Mucosa of gallbladder (tissue), 1 donor: ENCODE results near the gene FAM163A. TPM values are rescaled to one million over a fixed set of nuclear protein-coding genes. Genes with fewer than 3 reads are reported as not detected.
A peak's percentile ranks its signal among the peaks of the same experiment; 100 is the strongest.
"Not testable (repeated sequence)": the region's sequence is repeated elsewhere in the genome, so short reads cannot be mapped to it uniquely, and the experiment has no call there.

ENCODE experiments used
- DNase-seq: peaks from one replicate; pipeline ENCODE4 v3.0.0-alpha.2; 2020; ENCODE audit warnings: low spot score
- total RNA-seq: library from RNA; stranded (reverse); gene quantifications from one replicate; pipeline ENCODE4 v1.2.1, GENCODE V29; 2021
- donor health status: DM: no; HTN: no; CAD: no.

FAM163A gene
- total RNA-seq, 1 donor from 2014 or later, result 5.1 TPM

DNA sequence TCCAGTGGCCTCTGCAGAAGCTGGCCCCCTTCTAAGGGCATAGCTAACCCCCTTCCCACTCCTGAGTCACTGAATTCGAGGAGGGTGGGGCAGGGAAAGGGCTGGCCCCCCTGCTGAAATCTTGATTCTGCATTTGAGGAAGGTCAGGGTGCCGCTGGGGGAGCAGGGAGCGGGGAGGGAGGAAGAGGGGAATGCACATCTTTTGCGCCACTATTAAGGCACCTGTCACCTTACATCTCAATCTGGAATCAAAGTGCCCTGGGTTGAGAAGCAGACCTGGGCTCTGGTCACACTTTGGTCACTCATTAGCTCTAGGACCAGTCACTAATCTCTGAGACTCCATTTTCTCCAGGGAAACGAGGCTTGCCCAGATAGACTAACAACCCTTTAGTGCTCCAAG is 72.5 kb downstream of the FAM163A start:
- DNase-seq, result no peak

DNA sequence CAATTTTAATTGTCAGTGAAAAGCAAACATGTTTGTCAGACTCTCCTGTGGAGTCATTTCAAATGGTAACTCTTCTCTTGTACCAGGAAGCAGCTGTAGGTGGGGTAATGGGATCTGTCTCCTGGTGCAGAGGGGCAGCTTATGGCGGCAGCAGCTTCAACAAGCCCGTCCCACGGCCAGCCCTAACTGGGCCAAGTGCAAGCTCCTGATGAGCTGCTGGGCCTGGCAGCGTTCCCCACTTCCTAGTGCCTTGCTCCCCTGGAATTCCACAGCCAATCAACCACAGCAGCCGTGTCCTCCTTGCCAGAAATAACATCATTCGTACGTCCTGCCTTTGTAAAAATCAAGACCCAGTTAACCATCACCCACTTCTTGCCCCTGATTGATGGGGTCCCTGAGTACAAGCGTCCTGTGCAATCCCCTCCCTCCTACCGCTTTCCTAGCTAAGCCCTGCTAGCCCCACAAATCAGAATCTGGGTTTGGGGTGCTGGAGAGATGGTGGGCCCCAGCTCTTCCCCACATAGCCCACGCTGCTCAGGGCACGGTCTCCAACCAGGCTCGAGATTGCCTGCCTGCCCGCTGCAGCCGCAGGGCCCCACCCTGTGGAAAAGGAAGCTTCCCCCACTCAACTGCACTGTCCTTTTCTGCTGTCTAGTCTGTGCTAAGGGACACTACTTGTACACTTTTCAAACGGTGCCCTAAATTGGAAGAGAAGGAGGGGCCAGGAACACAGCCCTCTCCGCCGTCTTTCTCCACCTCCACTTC is 73.3 kb downstream of the FAM163A start:
- DNase-seq, result no peak

- DNase-seq, result no peak
These were observed 74.0 kb downstream of the FAM163A start for GRCh38 chr1:179817056-179817455.

GRCh38 chr1:179817789-179818188 is 74.7 kb downstream of the FAM163A start:
- DNase-seq, result peak; percentile 19

DNA sequence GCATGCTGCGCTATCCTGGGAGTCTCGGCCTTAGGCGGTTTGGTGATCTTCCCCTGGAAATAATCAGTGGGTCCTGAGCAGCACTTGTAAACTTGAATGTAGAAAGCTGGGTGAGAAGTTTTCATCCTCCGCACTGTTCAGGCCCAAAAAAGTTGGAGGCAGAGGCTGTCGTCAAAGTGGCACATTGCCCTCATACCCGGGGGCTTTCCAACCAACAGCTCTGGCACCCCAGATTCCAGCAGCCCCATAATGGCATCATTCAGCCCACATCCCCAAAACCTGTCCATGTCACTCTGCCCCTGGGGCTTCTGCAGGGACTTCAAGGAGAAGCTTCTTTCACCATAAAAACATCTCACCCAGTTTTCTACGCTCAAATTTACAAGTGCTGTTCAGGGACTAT is 75.2 kb downstream of the FAM163A start:
- DNase-seq, result no peak

- no peak for DNase-seq
These were observed 75.7 kb downstream of the FAM163A start for GRCh38 chr1:179818743-179819173.

DNA sequence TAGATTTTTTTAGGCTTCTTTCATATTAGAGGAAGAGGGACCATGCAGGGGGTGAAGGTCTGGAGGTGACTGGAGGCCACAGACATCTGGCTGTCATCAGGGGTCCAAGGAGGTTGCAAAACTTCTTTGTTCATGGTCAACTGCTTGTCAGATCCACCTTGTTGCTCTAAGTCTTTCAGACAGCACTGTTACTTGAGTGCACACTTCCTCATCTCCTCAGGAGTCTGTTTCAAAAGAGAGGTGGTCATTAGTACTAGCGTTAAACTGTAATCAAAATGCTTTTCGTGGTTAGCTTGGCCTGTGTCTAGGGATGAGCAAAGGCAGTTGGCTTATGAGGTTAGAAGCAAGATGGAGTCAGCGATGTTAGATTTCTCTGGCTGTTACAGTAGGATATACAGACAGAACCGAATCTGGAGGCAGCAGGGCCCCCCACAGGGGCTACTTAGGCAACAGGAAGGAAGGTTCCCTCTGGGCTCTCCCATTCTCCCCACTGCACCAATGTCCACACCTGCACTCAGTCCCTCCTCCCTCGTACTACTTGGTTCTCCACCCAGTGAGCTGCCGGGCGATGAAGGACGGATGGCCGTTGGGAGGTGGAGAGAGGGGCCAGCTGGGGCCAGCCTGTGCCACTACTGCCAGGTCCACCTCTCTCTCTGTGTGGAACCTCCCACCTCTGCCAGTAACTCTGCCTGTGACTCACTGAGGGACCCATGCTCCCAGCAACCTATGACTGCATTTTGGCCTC is 77.3 kb downstream of the FAM163A start:
- no peak for DNase-seq

- no peak for DNase-seq
These were observed 78.4 kb downstream of the FAM163A start for GRCh38 chr1:179821524-179821923.

DNA sequence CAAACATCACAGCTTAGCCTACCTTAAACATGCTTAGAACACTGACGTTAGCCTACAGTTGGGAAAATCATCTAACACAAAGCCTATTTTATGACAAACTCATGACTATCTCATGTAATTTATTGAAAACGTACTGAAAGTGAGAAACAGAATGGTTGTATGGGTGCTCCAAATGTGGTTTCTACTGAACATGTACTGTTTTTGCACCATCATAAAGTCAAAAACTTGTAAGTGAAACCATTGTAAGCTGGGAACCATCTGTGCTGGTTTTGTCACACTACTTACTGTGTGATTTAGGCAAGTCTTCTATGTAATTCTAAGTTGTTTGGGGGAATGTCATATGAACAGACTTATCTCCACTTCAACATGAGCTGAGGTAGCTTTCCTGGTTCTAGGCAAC is 79.0 kb downstream of the FAM163A start:
- no peak for DNase-seq

DNA sequence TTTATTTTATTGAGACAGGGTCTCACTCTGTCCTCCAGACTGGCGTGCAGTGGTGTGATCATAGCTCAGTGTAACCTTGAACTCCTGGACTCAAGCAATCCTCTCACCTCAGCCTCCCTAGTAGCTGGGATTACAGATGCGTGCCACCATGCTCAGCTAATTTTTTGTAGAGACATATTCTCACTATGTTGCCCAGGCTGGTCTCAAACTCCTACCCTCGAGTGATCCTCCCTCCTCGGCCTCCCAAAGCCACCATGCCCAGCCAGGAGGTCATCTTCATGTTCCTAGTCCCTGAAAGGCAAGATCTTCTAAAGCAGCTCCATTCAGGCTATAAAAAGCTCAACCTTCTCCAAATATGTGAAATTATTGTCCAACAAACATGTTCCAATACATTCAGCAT is 80.6 kb downstream of the FAM163A start:
- no peak for DNase-seq

DNA sequence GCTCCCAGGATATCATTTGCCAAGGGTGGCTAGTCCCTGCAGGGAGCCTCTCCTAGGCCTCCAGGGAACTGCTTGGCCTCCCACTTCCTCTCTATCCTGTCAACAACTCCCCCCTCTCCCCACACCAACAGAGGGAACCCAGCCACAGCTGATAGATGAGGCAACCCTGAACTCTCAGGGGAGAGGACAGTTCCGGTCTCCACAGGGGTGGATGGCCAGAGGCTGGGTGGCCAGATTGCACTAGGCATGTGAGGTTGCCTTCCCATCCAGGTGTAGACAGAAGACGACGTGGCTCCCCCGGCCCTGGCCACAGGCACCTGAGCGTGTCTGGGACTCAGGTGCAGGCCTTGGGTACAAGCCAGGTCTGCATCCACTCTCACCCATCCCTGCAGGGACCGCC is 81.2 kb downstream of the FAM163A start:
- DNase-seq, result no peak

GRCh38 chr1:179825206-179825605 is 82.1 kb downstream of the FAM163A start:
- no peak for DNase-seq

GRCh38 chr1:179825798-179826460 is 82.8 kb downstream of the FAM163A start:
- no peak for DNase-seq

- no peak for DNase-seq
These were observed 83.7 kb downstream of the FAM163A start for GRCh38 chr1:179826626-179827280.

GRCh38 chr1:179828554-179829110 is 85.5 kb downstream of the FAM163A start:
- no peak for DNase-seq

GRCh38 chr1:179831225-179831624 is 88.1 kb downstream of the FAM163A start:
- DNase-seq, result no peak

- DNase-seq, result no peak
These were observed 89.0 kb downstream of the FAM163A start for GRCh38 chr1:179831852-179832699.

- DNase-seq, result not testable (repeated sequence)
These were observed 93.8 kb downstream of the FAM163A start for GRCh38 chr1:179836686-179837445.

GRCh38 chr1:179840107-179840506 is 97.0 kb downstream of the FAM163A start:
- DNase-seq, result no peak

DNA sequence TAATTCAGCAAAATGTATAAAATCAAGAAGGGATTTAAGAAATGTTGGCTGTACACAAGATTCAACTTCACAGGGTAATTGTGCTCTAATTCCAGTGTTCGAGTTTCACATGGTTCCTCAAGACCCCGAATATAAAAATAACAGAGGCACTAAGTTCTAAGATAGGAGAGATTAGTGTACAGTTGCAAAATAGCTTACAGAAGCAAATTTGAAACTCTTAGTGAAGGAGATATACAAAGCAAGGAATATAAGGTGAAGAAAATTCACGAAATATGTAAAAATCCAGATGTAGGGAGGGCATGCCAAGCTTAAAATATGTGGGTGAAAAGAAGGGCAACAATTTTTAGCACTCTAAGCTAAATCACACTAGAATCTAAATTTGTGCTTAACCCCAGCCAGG is 105.1 kb downstream of the FAM163A start:
- no peak for DNase-seq
